GM12878 (cell line): ENCODE results near the gene VCL. TPM values are rescaled to one million over a fixed set of nuclear protein-coding genes. Genes with fewer than 3 reads are reported as not detected.

Experiments
- E2F4 ChIP-seq: IDR thresholded peaks from 2 replicates; pipeline ENCODE4 v1.6.1; 2012; ENCODE audit warnings: low read depth, low read length, improper control_type of control experiment
- E2F8 ChIP-seq: fragments of 450-650 bp; IDR thresholded peaks from 2 replicates; pipeline ENCODE4 v1.6.1; 2018; ENCODE audit warnings: mild to moderate bottlenecking, low read depth, moderate library complexity; ENCODE audit not compliant: partially characterized antibody
- EP300 ChIP-seq, 2 experiments: fragments of 150-350 bp in 1 of 2; IDR thresholded peaks; 2 replicates each; pipeline ENCODE4 v1.6.1; 2011 to 2012; ENCODE audit warnings: low read depth in 2 of 2, low read length in 2 of 2, borderline replicate concordance in 1 of 2, improper control_type of control experiment in 1 of 2, inconsistent platforms in 1 of 2; ENCODE audit not compliant: control insufficient read depth in 1 of 2
- FOXM1 ChIP-seq: IDR thresholded peaks from 2 replicates; pipeline ENCODE4 v1.6.1; 2012; ENCODE audit warnings: low read depth, mild to moderate bottlenecking, inconsistent platforms, low read length, moderate library complexity
- HDAC2 ChIP-seq: fragments of 200-600 bp; sonication (generic); IDR thresholded peaks from 2 replicates; pipeline ENCODE4 v1.6.1; 2017
- HDGF ChIP-seq: fragments of 450-650 bp; IDR thresholded peaks from 2 replicates; pipeline ENCODE4 v1.6.1; 2016; ENCODE audit warnings: antibody characterized with exemption
- IKZF1 ChIP-seq: fragments of 450-650 bp; conservative IDR thresholded peaks from 2 replicates; pipeline ENCODE4 v1.6.1; 2017; ENCODE audit warnings: antibody characterized with exemption, mild to moderate bottlenecking
- MEF2B ChIP-seq: fragments of 450-650 bp; IDR thresholded peaks from 2 replicates; pipeline ENCODE4 v1.6.1; 2018; ENCODE audit warnings: mild to moderate bottlenecking, moderate library complexity; ENCODE audit not compliant: partially characterized antibody, poor library complexity, severe bottlenecking
- MXI1 ChIP-seq: fragments of 150-350 bp; IDR thresholded peaks from 2 replicates; pipeline ENCODE4 v1.6.1; 2011; ENCODE audit warnings: low read depth, mild to moderate bottlenecking, inconsistent platforms, low read length, improper control_type of control experiment
- NFXL1 ChIP-seq: fragments of 450-650 bp; IDR thresholded peaks from 2 replicates; pipeline ENCODE4 v1.6.1; 2017; ENCODE audit warnings: antibody characterized with exemption, mild to moderate bottlenecking, borderline replicate concordance
- POLR2AphosphoS2 ChIP-seq: IDR thresholded peaks from 2 replicates; pipeline ENCODE4 v1.6.1; 2011; ENCODE audit warnings: low read depth, mild to moderate bottlenecking, low read length, improper control_type of control experiment, moderate library complexity
- POLR2AphosphoS5 ChIP-seq: IDR thresholded peaks from 2 replicates; pipeline ENCODE4 v1.6.1; 2011; ENCODE audit warnings: mild to moderate bottlenecking, low read length, inconsistent platforms
- SMAD5 ChIP-seq: IDR thresholded peaks from 2 replicates; pipeline ENCODE4 v1.6.1; 2016; ENCODE audit warnings: antibody characterized with exemption, low read depth
- SMC3 ChIP-seq: IDR thresholded peaks from 2 replicates; pipeline ENCODE4 v1.6.1; 2011; ENCODE audit warnings: low read length, improper control_type of control experiment, borderline replicate concordance
- SREBF1 ChIP-seq: IDR thresholded peaks from 2 replicates; pipeline ENCODE4 v1.6.1; 2012; ENCODE audit warnings: mild to moderate bottlenecking, low read length
- SRF ChIP-seq, 2 experiments: IDR thresholded peaks; 2 replicates each; pipeline ENCODE4 v1.6.1; 2011; ENCODE audit warnings: low read depth in 2 of 2, low read length in 2 of 2, mild to moderate bottlenecking in 1 of 2, moderate library complexity in 1 of 2
- SUPT20H ChIP-seq: IDR thresholded peaks from 2 replicates; pipeline ENCODE4 v1.6.1; 2011; ENCODE audit warnings: low read depth, mild to moderate bottlenecking, low read length, moderate library complexity, borderline replicate concordance; ENCODE audit not compliant: control insufficient read depth
- TARDBP ChIP-seq: IDR thresholded peaks from 2 replicates; pipeline ENCODE4 v1.6.1; 2016; ENCODE audit warnings: borderline replicate concordance
- ZNF217 ChIP-seq: fragments of 450-650 bp; IDR thresholded peaks from 2 replicates; pipeline ENCODE4 v1.6.1; 2017; ENCODE audit warnings: antibody characterized with exemption, mild to moderate bottlenecking
- ZNF24 ChIP-seq: fragments of 450-650 bp; IDR thresholded peaks from 2 replicates; pipeline ENCODE4 v1.6.1; 2017; ENCODE audit warnings: antibody characterized with exemption, mild to moderate bottlenecking
- ZNF622 ChIP-seq: fragments of 450-650 bp; IDR thresholded peaks from 2 replicates; pipeline ENCODE4 v1.6.1; 2017; ENCODE audit warnings: mild to moderate bottlenecking, inconsistent platforms
- polyA plus RNA-seq, 11 experiments: library from polyadenylated mRNA; depleted of rRNA in 4 of 11; unstranded in 6 of 11; stranded (reverse) in 5 of 11; fragments of >200 nt; fragmentation: Nextera tagmentation in 4 of 11; fragmentation: Illumina TruSeq in 1 of 11; extraction: Ambion mirVana in 4 of 11; extraction: Trizol in 1 of 11; gene quantifications; 1 replicate in 1 of 11; 2 replicates in 10 of 11; pipeline versions ENCODE4 v1.2.1 to v1.2.3, GENCODE V29; 2011 to 2016; ENCODE audit warnings: inconsistent platforms in 2 of 11, missing spikeins in 2 of 11, low read depth in 1 of 11
- total RNA-seq, 4 experiments: library from RNA; depleted of rRNA in 3 of 4; stranded (reverse); fragments of >200 nt in 3 of 4; fragmentation: Illumina TruSeq in 1 of 4; extraction: Trizol in 1 of 4; gene quantifications; 2 replicates each; pipeline versions ENCODE4 v1.2.1 to v1.2.3, GENCODE V29; 2013 to 2021
- TF ChIP-seq, protein P1 (sequence below): fragments of 450-650 bp; IDR thresholded peaks from 2 replicates; pipeline ENCODE4 v1.6.1; 2016; ENCODE audit warnings: mild to moderate bottlenecking, moderate library complexity, borderline replicate concordance
- TF ChIP-seq, protein P2 (sequence below): fragments of 450-650 bp; IDR thresholded peaks from 2 replicates; pipeline ENCODE4 v1.6.1; 2016; ENCODE audit warnings: mild to moderate bottlenecking

Gene VCL
- total and polyA plus RNA-seq, 10 of the 15 experiments (the other 5 are each of a cell fraction or from before 2014, with no cell fraction given): 6.7 to 54.6 (median 24.3) TPM

GRCh38 chr10:74096777-74097176, 98.9 kb downstream of the VCL start (continued):
- no peak for TF ChIP-seq E2F8
- TF ChIP-seq SREBF1: no peak
- peak; percentile 25; the same call in 1 of the 2 replicates for TF ChIP-seq FOXM1
- no peak for TF ChIP-seq SMAD5
- peak in 1 of 2 experiments; percentile 65; a peak in 1 of 4 replicates for TF ChIP-seq SRF (IDR thresholded peaks at IDR 0.05; ENCODE audit: low read depth in 2 of 2, low read length in 2 of 2)
- no peak for TF ChIP-seq TARDBP
- TF ChIP-seq E2F4: no peak
- peak; percentile 66 for TF ChIP-seq ZNF24
- TF ChIP-seq SUPT20H: no peak
- TF ChIP-seq ZNF217: peak; percentile 66; the same call in 1 of the 2 replicates
- TF ChIP-seq HDGF: no peak
- TF ChIP-seq MXI1: no peak
- peak; percentile 61 for TF ChIP-seq IKZF1
- peak; percentile 97 for TF ChIP-seq MEF2B
- TF ChIP-seq, protein P1, sequence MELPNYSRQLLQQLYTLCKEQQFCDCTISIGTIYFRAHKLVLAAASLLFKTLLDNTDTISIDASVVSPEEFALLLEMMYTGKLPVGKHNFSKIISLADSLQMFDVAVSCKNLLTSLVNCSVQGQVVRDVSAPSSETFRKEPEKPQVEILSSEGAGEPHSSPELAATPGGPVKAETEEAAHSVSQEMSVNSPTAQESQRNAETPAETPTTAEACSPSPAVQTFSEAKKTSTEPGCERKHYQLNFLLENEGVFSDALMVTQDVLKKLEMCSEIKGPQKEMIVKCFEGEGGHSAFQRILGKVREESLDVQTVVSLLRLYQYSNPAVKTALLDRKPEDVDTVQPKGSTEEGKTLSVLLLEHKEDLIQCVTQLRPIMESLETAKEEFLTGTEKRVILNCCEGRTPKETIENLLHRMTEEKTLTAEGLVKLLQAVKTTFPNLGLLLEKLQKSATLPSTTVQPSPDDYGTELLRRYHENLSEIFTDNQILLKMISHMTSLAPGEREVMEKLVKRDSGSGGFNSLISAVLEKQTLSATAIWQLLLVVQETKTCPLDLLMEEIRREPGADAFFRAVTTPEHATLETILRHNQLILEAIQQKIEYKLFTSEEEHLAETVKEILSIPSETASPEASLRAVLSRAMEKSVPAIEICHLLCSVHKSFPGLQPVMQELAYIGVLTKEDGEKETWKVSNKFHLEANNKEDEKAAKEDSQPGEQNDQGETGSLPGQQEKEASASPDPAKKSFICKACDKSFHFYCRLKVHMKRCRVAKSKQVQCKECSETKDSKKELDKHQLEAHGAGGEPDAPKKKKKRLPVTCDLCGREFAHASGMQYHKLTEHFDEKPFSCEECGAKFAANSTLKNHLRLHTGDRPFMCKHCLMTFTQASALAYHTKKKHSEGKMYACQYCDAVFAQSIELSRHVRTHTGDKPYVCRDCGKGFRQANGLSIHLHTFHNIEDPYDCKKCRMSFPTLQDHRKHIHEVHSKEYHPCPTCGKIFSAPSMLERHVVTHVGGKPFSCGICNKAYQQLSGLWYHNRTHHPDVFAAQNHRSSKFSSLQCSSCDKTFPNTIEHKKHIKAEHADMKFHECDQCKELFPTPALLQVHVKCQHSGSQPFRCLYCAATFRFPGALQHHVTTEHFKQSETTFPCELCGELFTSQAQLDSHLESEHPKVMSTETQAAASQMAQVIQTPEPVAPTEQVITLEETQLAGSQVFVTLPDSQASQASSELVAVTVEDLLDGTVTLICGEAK: no peak
- TF ChIP-seq HDAC2: no peak
- TF ChIP-seq EP300 (IDR thresholded peaks at IDR 0.05; ENCODE audit: borderline replicate concordance in 1 of 2, control insufficient read depth in 1 of 2, low read depth in 2 of 2, low read length in 2 of 2): 0 out of 4 replicates have a peak, but pooled peaks of 1 of the 2 experiments have one; percentile 59
- no peak for TF ChIP-seq POLR2AphosphoS5
- TF ChIP-seq ZNF622: no peak
- TF ChIP-seq, protein P2, sequence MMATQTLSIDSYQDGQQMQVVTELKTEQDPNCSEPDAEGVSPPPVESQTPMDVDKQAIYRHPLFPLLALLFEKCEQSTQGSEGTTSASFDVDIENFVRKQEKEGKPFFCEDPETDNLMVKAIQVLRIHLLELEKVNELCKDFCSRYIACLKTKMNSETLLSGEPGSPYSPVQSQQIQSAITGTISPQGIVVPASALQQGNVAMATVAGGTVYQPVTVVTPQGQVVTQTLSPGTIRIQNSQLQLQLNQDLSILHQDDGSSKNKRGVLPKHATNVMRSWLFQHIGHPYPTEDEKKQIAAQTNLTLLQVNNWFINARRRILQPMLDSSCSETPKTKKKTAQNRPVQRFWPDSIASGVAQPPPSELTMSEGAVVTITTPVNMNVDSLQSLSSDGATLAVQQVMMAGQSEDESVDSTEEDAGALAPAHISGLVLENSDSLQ: peak; percentile 81
- no peak for TF ChIP-seq SMC3
- no peak for TF ChIP-seq POLR2AphosphoS2
- no peak for TF ChIP-seq NFXL1
